Measurements from ENCODE around the gene RAPGEF1. TPM values are rescaled to one million over a fixed set of nuclear protein-coding genes. Genes with fewer than 3 reads are reported as not detected.

Gene RAPGEF1
- total RNA-seq, 1 experiment from 2014 or later, result 25.2 TPM

GRCh38 chr9:131585375-131585774, 154.5 kb downstream of the RAPGEF1 start:
- no peaks in the 10 kb centered on the region for H3K4me1 ChIP-seq (ENCODE audit: insufficient read depth, low read length)
- TF ChIP-seq EZH2 (IDR thresholded peaks at IDR 0.05; ENCODE audit: low read length, unreplicated experiment) (no peak), EZH2phosphoT487 (IDR thresholded peaks at IDR 0.05; ENCODE audit: borderline replicate concordance, low read length) (no peak)
- no peaks in the 10 kb centered on the region for H3F3A ChIP-seq (ENCODE audit: low read length, unreplicated experiment)
- BruUV-seq (replicated peaks), result no TSS peak
- intact Hi-C loops (cut with micrococcal nuclease), result no loop called here
- no peaks in the 10 kb centered on the region for H3K79me2 ChIP-seq (ENCODE audit: low read length)
- H3K27me3 ChIP-seq (ENCODE audit: low read length), result no peaks in the 10 kb centered on the region
- ChIA-PET POLR2A (ENCODE audit: unreplicated experiment) (no interaction called here), CTCF (no interaction called here)
- H2AFZ ChIP-seq (ENCODE audit: low read length), result no peak overlapping the region
- no peak overlapping the region for H3K9ac ChIP-seq (ENCODE audit: low read length)
- no peak for ATAC-seq
- no peaks in the 10 kb centered on the region for H3K9me2 ChIP-seq (replicated peaks; ENCODE audit: low read length)
- H3K9me3 ChIP-seq (ENCODE audit: low read length), result no peaks in the 10 kb centered on the region
- no peak overlapping the region for H3K27ac ChIP-seq (ENCODE audit: low read length)
- DNase-seq, result no peak
- no peaks in the 10 kb centered on the region for H4K20me1 ChIP-seq (ENCODE audit: low read length)
- H3K4me2 ChIP-seq (ENCODE audit: low read length), result no peak overlapping the region
- no peak overlapping the region for H3K4me3 ChIP-seq (ENCODE audit: low read length)
- H3K36me3 ChIP-seq (ENCODE audit: low read depth, low read length), result no peaks in the 10 kb centered on the region

- Histone ChIP-seq H3K9ac (ENCODE audit: low read length) (no peak overlapping the region), H3K9me3 (ENCODE audit: low read length) (no peaks in the 10 kb centered on the region), H2AFZ (ENCODE audit: low read length) (no peak overlapping the region), H3K36me3 (ENCODE audit: low read depth, low read length) (no peaks in the 10 kb centered on the region), H3K4me2 (ENCODE audit: low read length) (no peak overlapping the region), H4K20me1 (ENCODE audit: low read length) (no peaks in the 10 kb centered on the region), H3K27ac (ENCODE audit: low read length) (no peak overlapping the region), H3K9me2 (replicated peaks; ENCODE audit: low read length) (no peaks in the 10 kb centered on the region), H3F3A (ENCODE audit: low read length, unreplicated experiment) (no peaks in the 10 kb centered on the region), H3K27me3 (ENCODE audit: low read length) (no peaks in the 10 kb centered on the region), H3K79me2 (ENCODE audit: low read length) (no peaks in the 10 kb centered on the region), H3K4me3 (ENCODE audit: low read length) (no peak overlapping the region), H3K4me1 (ENCODE audit: insufficient read depth, low read length) (no peaks in the 10 kb centered on the region)
- intact Hi-C loops (cut with micrococcal nuclease), result no loop called here
- POLR2A ChIA-PET (ENCODE audit: unreplicated experiment), result no interaction called here
- CTCF ChIA-PET, result no interaction called here
- TF ChIP-seq CTCF (conservative IDR thresholded peaks at IDR 0.05; ENCODE audit: low read depth, low read length) (no peak), EZH2 (IDR thresholded peaks at IDR 0.05; ENCODE audit: low read length, unreplicated experiment) (no peak), EZH2phosphoT487 (IDR thresholded peaks at IDR 0.05; ENCODE audit: borderline replicate concordance, low read length) (no peak)
- BruUV-seq (replicated peaks), result no TSS peak
- DNase-seq (no peak), ATAC-seq (no peak)
Measured at GRCh38 chr9:131584858-131585257, 155.0 kb downstream of the RAPGEF1 start.

GRCh38 chr9:131583836-131584555, 155.9 kb downstream of the RAPGEF1 start:
- H3K27me3 ChIP-seq (ENCODE audit: low read length), result no peaks in the 10 kb centered on the region
- no peak for DNase-seq
- H3K27ac ChIP-seq (ENCODE audit: low read length), result no peak overlapping the region
- intact Hi-C loops (cut with micrococcal nuclease), result no loop called here
- no peaks in the 10 kb centered on the region for H3F3A ChIP-seq (ENCODE audit: low read length, unreplicated experiment)
- H3K4me2 ChIP-seq (ENCODE audit: low read length), result no peak overlapping the region
- ChIA-PET POLR2A (ENCODE audit: unreplicated experiment) (no interaction called here), CTCF (no interaction called here)
- BruUV-seq (replicated peaks), result no TSS peak
- H2AFZ ChIP-seq (ENCODE audit: low read length), result no peak overlapping the region
- no peak for ATAC-seq
- H3K9me3 ChIP-seq (ENCODE audit: low read length), result no peaks in the 10 kb centered on the region
- H3K4me1 ChIP-seq (ENCODE audit: insufficient read depth, low read length), result no peaks in the 10 kb centered on the region
- no peak overlapping the region for H3K9ac ChIP-seq (ENCODE audit: low read length)
- TF ChIP-seq EZH2 (IDR thresholded peaks at IDR 0.05; ENCODE audit: low read length, unreplicated experiment), result no peak
- no peak for TF ChIP-seq CTCF (conservative IDR thresholded peaks at IDR 0.05; ENCODE audit: low read depth, low read length)
- TF ChIP-seq EZH2phosphoT487 (IDR thresholded peaks at IDR 0.05; ENCODE audit: borderline replicate concordance, low read length), result no peak
- H4K20me1 ChIP-seq (ENCODE audit: low read length), result no peaks in the 10 kb centered on the region
- H3K79me2 ChIP-seq (ENCODE audit: low read length), result no peaks in the 10 kb centered on the region
- H3K36me3 ChIP-seq (ENCODE audit: low read depth, low read length), result no peaks in the 10 kb centered on the region
- H3K9me2 ChIP-seq (replicated peaks; ENCODE audit: low read length), result no peaks in the 10 kb centered on the region
- H3K4me3 ChIP-seq (ENCODE audit: low read length), result no peak overlapping the region

All from PC-3 (cell line).